ENCODE results near the gene ADAMTSL2. TPM values are rescaled to one million over a fixed set of nuclear protein-coding genes. Genes with fewer than 3 reads are reported as not detected.

The ADAMTSL2 gene
- total and polyA plus RNA-seq, 8 donors = 8.0 to 18.5 (median 12.3) TPM

DNA sequence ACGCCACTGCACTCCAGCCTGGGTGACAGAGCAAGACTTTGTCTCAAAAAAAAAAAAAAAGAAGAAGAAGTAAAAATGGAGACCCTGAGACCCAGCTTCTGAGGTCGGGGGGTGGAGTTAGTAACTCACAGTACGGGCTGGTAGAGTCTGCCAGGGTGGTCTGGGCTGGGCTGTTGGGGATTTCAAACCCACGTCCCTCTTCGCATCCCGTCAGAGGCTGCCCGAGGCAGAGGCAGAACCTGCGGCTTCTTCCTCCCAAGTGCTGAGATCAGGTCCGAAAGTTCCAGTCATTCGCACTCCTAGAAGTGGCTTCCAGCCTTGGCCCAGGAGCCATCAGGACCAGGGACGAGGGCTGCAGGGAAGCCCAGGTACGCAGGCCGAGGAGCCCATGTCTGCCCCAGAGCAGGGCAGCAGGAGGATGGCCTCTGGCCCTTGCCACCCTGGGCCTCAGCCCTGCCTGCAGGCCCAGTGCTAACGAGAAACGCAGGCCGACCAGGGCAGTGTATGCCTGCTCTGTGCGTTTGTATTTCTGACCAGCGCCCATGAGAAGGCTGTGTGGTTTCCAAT is 45.7 kb upstream of the ADAMTSL2 start:
- Histone ChIP-seq H3K36me3 (no peaks in the 10 kb centered on the region), H3K27me3 (peaks cover 0 to 5% of the 10 kb centered on the region in 2 donors), H3K9me3 (no peaks in the 10 kb centered on the region), H3K4me3 (no peak overlapping the region), H3K27ac (no peak overlapping the region), H3K4me1 (peaks cover 0 to 13% of the 10 kb centered on the region in 2 donors)
- ATAC-seq (no peak), DNase-seq (peak in 1 of 4 donors; percentile 54)
- intact Hi-C loops (cut with DNase I) = loop anchor here in 1 of 2 donors (10.0 kb wide), 2 partner anchors 84 to 304 kb away; no protein-coding TSS in a partner anchor
- TF ChIP-seq, protein P1, sequence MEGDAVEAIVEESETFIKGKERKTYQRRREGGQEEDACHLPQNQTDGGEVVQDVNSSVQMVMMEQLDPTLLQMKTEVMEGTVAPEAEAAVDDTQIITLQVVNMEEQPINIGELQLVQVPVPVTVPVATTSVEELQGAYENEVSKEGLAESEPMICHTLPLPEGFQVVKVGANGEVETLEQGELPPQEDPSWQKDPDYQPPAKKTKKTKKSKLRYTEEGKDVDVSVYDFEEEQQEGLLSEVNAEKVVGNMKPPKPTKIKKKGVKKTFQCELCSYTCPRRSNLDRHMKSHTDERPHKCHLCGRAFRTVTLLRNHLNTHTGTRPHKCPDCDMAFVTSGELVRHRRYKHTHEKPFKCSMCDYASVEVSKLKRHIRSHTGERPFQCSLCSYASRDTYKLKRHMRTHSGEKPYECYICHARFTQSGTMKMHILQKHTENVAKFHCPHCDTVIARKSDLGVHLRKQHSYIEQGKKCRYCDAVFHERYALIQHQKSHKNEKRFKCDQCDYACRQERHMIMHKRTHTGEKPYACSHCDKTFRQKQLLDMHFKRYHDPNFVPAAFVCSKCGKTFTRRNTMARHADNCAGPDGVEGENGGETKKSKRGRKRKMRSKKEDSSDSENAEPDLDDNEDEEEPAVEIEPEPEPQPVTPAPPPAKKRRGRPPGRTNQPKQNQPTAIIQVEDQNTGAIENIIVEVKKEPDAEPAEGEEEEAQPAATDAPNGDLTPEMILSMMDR (IDR thresholded peaks at IDR 0.05) = no peak

DNA sequence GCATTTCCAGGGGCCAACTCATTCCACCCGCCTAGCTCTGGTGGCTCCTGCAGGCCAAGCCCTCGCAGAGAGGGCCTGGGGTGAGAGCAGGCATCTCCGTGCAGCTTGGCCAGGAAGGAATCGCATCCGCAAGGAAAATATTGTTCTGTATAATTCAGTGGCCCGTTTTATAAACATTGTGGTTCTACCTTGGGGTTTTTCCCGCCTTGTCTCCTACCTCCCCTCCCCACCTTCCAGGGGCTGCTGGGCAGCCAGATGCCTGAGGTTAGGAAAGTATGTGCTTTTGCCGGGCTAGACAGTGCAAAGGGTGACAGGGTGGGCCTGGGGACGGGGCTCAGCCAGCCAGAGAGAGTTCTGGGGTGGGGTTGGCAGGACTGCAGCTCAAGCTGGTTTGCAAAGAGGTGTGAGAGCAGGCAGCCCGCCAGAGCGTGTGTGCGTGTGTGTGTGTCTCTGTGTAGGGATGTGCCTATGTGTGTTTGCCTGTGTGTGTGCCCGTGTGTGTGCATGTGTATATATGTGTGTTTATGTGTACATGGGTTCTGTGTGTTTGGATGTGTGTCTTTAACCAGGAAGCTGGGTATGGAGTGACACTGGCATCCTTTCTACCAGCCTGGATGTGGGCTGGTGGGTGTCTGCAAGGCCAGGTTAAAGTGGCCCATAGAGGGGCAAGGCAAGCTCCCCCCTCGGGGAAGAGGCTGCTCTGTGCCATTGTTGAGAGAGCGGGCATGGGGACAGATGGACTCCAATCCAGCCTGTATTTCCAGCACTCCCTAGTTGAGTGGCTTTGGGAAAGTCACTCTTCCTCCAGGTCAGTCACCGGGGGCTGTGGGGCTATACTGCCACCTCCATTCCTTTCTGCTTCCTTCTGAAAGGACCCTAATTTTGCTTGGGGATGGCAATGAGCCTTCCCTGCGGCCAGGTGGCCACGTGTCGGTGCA is 45.0 kb upstream of the ADAMTSL2 start:
- H3K27ac ChIP-seq = no peak overlapping the region
- peaks cover 0 to 5% of the 10 kb centered on the region in 2 donors for H3K27me3 ChIP-seq
- H3K36me3 ChIP-seq = no peaks in the 10 kb centered on the region
- H3K9me3 ChIP-seq = no peaks in the 10 kb centered on the region
- intact Hi-C loops (cut with DNase I) = loop anchor here in 1 of 2 donors (10.0 kb wide), 2 partner anchors 85 to 305 kb away; no protein-coding TSS in a partner anchor
- TF ChIP-seq, protein P1 (IDR thresholded peaks at IDR 0.05) = no peak
- DNase-seq (peak in 1 of 4 donors; percentile 62), ATAC-seq (no peak)
- no peak overlapping the region for H3K4me3 ChIP-seq
- H3K4me1 ChIP-seq = peaks cover 0 to 13% of the 10 kb centered on the region in 2 donors

DNA sequence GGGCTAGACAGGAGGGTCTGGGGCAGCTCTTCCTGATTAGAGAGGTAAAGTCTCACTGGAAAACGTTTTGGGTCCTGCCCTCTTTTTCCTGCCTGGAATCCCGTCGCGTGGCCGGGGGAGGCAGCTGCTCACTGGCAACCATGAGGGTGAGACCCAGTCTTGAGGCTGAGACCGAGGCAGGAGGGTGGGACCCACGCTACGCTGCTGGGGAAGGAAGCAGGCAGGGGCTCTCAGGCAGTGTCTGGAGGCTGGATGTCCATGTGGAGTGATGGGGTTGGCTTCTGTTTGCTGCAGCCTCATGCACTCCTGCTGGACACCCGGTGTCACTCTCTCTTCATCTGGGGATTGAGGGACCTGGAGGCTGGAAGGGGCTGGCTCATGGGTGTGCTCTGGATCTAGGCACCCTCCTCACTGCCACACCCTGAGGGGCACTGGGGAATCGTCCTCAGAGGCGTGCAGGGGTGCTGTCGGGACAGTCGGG is 44.3 kb upstream of the ADAMTSL2 start:
- Histone ChIP-seq H3K4me3 (no peak overlapping the region), H3K4me1 (peaks cover 0 to 13% of the 10 kb centered on the region in 2 donors), H3K9me3 (no peaks in the 10 kb centered on the region), H3K27me3 (peaks cover 0 to 5% of the 10 kb centered on the region in 2 donors), H3K36me3 (no peaks in the 10 kb centered on the region), H3K27ac (no peak overlapping the region)
- TF ChIP-seq, protein P1 (IDR thresholded peaks at IDR 0.05) = no peak
- no peak for DNase-seq
- no peak for ATAC-seq
- intact Hi-C loops (cut with DNase I) = no loop called here

DNA sequence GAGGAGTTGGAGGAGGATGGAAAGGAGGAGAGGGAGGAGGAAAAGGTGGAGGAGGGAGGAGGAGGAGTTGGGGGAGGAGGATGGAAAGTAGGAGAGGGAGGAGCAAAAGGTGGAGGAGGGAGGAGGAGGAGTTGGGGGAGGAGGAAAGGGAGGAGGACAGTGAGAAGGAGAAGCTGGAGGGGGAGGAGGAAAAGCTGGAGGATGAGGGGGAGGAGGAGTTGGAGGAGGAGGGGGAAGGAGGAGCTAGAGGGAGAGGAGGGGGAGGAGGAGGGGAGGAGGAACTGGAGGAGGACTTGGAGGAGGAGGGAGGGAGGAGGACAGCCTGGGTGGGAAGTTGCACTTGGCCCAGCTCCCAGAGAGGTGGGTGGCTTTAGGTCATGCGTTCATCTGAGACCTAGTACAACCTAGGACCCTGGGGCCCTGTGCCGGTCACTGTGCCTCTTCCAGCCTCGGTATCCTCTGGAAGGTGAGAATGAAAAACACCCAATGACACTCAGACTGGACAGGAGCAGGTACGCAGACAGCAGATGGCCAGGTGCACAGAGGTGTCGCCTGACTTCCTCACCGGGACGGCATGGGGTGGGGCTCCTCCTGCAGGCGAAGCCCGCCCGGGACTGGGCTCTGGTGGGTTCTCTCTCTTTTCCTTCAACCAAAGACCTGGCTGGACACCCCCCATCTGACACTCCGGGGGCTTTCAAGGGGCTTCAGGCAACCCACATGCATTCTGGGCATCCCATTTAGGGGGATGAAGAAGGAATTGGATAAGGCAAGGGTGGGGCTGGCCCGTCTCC is 43.4 kb upstream of the ADAMTSL2 start:
- intact Hi-C loops (cut with DNase I) = no loop called here
- TF ChIP-seq, protein P1 (IDR thresholded peaks at IDR 0.05) = no peak
- Histone ChIP-seq H3K9me3 (no peaks in the 10 kb centered on the region), H3K4me3 (no peak overlapping the region), H3K27ac (no peak overlapping the region), H3K4me1 (peaks cover 0 to 8% of the 10 kb centered on the region in 2 donors), H3K36me3 (no peaks in the 10 kb centered on the region), H3K27me3 (peaks cover 0 to 5% of the 10 kb centered on the region in 2 donors)
- ATAC-seq = no peak
- peak in 1 of 4 donors; percentile 74 for DNase-seq

All from left lung (tissue), 10 donors.